ENCODE measurements around the gene SMTNL2.
"Not testable (repeated sequence)": the region's sequence is repeated elsewhere in the genome, so short reads cannot be mapped to it uniquely, and the experiment has no call there.

GRCh38 chr17:4639301-4640059 is 55.2 kb downstream of the SMTNL2 start:
- not testable (repeated sequence) for TF ChIP-seq POLR2AphosphoS5, CTCF (IDR thresholded peaks at IDR 0.05)
